WTC11 (cell line): ENCODE measurements around the gene NEDD4L.

Source experiments
- JUN ChIP-seq: sonication (generic); formaldehyde crosslinking; IDR thresholded peaks from 2 replicates; pipeline ENCODE4 v1.8.0; 2023; ENCODE audit warnings: mild to moderate bottlenecking, missing genetic modification reagents
- NFYB ChIP-seq: sonication (generic); formaldehyde crosslinking; conservative IDR thresholded peaks from 2 replicates; pipeline ENCODE4 v1.8.0; 2022; ENCODE audit warnings: low read depth, missing genetic modification reagents
- USF1 ChIP-seq: sonication (generic); formaldehyde crosslinking; IDR thresholded peaks from 2 replicates; pipeline ENCODE4 v1.8.0; 2022; ENCODE audit warnings: mild to moderate bottlenecking, missing genetic modification reagents
- TF ChIP-seq, protein P1 (sequence below): fragments of 200-600 bp; IDR thresholded peaks from 2 replicates; pipeline ENCODE4 v1.8.0; 2022; ENCODE audit warnings: antibody characterized with exemption
- TF ChIP-seq, protein P2 (sequence below): sonication (generic); formaldehyde crosslinking; IDR thresholded peaks from 2 replicates; pipeline ENCODE4 v1.8.0; 2022; ENCODE audit warnings: mild to moderate bottlenecking, missing genetic modification reagents
- TF ChIP-seq, protein P3 (sequence below): sonication (generic); formaldehyde crosslinking; IDR thresholded peaks from 2 replicates; pipeline ENCODE4 v1.8.1; 2023; ENCODE audit warnings: mild to moderate bottlenecking, missing genetic modification reagents

- TF ChIP-seq, protein P1, sequence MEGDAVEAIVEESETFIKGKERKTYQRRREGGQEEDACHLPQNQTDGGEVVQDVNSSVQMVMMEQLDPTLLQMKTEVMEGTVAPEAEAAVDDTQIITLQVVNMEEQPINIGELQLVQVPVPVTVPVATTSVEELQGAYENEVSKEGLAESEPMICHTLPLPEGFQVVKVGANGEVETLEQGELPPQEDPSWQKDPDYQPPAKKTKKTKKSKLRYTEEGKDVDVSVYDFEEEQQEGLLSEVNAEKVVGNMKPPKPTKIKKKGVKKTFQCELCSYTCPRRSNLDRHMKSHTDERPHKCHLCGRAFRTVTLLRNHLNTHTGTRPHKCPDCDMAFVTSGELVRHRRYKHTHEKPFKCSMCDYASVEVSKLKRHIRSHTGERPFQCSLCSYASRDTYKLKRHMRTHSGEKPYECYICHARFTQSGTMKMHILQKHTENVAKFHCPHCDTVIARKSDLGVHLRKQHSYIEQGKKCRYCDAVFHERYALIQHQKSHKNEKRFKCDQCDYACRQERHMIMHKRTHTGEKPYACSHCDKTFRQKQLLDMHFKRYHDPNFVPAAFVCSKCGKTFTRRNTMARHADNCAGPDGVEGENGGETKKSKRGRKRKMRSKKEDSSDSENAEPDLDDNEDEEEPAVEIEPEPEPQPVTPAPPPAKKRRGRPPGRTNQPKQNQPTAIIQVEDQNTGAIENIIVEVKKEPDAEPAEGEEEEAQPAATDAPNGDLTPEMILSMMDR: no peak
- TF ChIP-seq, protein P2, sequence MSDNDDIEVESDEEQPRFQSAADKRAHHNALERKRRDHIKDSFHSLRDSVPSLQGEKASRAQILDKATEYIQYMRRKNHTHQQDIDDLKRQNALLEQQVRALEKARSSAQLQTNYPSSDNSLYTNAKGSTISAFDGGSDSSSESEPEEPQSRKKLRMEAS (CRISPR knock-in tag): no peak
- no peak for TF ChIP-seq NFYB (CRISPR knock-in tag)
- TF ChIP-seq, protein P3, sequence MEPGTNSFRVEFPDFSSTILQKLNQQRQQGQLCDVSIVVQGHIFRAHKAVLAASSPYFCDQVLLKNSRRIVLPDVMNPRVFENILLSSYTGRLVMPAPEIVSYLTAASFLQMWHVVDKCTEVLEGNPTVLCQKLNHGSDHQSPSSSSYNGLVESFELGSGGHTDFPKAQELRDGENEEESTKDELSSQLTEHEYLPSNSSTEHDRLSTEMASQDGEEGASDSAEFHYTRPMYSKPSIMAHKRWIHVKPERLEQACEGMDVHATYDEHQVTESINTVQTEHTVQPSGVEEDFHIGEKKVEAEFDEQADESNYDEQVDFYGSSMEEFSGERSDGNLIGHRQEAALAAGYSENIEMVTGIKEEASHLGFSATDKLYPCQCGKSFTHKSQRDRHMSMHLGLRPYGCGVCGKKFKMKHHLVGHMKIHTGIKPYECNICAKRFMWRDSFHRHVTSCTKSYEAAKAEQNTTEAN (CRISPR knock-in tag): no peak
- TF ChIP-seq JUN: no peak
- TF ChIP-seq USF1 (CRISPR knock-in tag): no peak
These were observed 165.3 kb downstream of the NEDD4L start for GRCh38 chr18:58209326-58209725.
